Right renal cortex interstitium (tissue), 3 donors: ENCODE data around the gene OTOP3. TPM values are rescaled to one million over a fixed set of nuclear protein-coding genes. Genes with fewer than 3 reads are reported as not detected.
"Not testable (repeated sequence)": the region's sequence is repeated elsewhere in the genome, so short reads cannot be mapped to it uniquely, and the experiment has no call there.

Experiments
- DNase-seq, 3 donors: peaks; one replicate each; pipeline ENCODE4 v3.0.0-alpha.2; 2013; ENCODE audit warnings: low read depth in 3 of 3, low spot score in 2 of 3
- polyA plus RNA-seq, 3 donors: library from polyadenylated mRNA; unstranded; fragments of 120-200 nt; gene quantifications; one replicate each; pipeline ENCODE4 v1.2.1, GENCODE V29; 2013; ENCODE audit not compliant: insufficient read length in 3 of 3

Gene OTOP3, protein sequence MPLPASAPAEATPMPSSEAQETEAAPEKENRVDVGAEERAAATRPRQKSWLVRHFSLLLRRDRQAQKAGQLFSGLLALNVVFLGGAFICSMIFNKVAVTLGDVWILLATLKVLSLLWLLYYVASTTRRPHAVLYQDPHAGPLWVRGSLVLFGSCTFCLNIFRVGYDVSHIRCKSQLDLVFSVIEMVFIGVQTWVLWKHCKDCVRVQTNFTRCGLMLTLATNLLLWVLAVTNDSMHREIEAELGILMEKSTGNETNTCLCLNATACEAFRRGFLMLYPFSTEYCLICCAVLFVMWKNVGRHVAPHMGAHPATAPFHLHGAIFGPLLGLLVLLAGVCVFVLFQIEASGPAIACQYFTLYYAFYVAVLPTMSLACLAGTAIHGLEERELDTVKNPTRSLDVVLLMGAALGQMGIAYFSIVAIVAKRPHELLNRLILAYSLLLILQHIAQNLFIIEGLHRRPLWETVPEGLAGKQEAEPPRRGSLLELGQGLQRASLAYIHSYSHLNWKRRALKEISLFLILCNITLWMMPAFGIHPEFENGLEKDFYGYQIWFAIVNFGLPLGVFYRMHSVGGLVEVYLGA
- not detected for polyA plus RNA-seq

GRCh38 chr17:74935585-74936469, at the start of gene OTOP3:
TSS of gene OTOP3 (plus strand) at chr17:74935898. CDS start at chr17:74935922, 24 bp downstream.
- DNase-seq = no peak

DNA sequence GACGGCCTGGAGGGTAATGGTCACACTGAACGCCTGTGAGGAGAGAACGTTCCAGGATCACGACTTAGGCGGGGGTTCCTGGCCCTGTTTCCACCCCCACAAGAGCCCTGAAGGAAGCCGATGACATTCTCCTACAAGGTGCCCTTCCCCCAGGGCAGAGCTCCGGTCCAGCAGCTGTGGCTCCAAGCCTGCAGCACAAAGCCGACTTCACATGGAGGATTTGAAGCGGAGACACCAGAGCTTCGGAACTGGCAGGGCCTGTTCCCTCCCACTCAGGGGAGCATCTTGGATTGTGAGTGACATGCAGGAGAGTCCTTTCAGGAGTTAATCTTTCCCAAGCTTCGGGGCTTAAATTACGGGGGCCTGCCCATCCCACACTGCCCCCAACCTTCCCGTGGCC, 47.2 kb upstream of the OTOP3 start:
- DNase-seq = no peak

GRCh38 chr17:74890554-74890953, 45.1 kb upstream of the OTOP3 start:
- DNase-seq = no peak

GRCh38 chr17:74892013-74892841, 43.5 kb upstream of the OTOP3 start:
- no peak for DNase-seq

- DNase-seq = no peak
Measured at GRCh38 chr17:74892974-74893911, 42.5 kb upstream of the OTOP3 start, which contains the start of gene FADS6. TSS of gene FADS6 (minus strand) at chr17:74893633. CDS start at chr17:74893595, 38 bp downstream.

DNA sequence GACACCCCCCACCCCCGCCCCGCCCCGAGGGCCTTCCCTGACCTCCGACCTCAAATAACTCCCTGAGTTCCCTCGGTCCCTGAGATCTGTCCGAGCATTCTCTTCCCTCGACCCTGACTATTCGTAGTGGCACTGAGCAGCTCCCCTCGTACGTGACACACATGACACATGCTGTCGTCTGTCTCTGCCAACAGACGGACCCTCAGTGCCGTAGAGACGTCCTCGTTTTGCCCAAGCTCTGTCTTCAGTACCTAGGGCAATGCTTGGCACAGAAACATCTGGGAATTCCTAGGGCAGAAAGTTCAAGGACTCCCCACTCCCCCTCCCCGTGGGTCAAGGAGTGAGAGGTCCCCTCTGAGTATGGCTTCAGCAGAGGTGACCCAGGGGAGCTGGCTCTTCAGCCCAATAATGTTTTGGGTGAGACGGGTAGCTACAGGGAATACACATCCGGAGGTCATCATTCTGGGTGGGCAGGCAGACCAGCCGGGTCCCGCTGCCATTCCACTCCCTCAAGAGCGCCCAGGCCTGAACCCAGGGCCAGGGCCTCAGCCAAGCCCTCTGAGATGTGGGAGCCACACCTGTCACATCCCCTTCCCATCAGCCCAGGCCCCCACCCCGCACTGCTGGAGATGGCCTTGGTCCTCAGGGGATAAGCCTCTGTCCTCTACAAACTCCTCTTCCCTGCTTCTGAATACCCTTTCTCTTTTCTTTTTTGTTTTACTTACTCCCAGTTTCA, 41.6 kb upstream of the OTOP3 start:
- no peak for DNase-seq

- DNase-seq = no peak
Measured at GRCh38 chr17:74898376-74898946, 37.2 kb upstream of the OTOP3 start.

GRCh38 chr17:74900208-74900607, 35.5 kb upstream of the OTOP3 start:
- no peak for DNase-seq

DNA sequence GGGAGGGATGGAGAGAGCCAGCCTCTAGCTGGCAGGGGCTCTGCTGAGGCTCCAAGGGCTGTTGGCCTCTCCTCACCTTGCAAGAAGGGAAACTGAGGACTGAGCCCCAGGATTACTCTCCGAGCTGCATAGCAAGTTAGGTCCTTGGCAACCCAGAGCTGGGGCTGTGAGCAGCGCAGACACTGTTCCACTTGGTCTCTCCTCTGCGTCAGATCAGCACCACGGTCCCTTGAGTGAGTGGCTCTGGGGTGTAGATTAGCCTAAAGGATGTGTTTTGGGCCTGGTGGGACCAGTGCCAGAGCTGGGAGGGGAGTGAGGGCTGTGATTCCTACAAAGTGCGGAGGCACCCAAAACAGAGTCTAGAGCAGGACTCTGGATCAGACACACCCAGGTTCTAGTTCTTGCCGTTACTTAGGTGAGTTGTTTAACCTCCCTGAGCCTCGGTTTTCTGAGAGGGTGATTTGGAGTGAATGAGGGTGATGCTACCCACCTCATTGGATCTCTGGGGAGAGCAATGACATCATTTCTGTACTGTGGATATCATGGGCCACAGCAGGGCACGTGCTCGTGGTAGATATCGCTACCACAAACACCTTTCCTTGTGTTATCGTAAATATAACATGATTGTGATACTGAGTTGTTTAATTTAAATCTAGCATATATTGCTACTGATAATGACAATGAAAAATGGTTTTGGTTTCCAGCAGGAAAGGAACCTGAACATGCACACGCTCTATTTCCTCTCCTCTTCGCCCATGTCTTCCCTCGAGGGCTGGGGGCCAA, 34.2 kb upstream of the OTOP3 start:
- DNase-seq = no peak

- DNase-seq = no peak
Measured at GRCh38 chr17:74903034-74903433, 32.7 kb upstream of the OTOP3 start.

DNA sequence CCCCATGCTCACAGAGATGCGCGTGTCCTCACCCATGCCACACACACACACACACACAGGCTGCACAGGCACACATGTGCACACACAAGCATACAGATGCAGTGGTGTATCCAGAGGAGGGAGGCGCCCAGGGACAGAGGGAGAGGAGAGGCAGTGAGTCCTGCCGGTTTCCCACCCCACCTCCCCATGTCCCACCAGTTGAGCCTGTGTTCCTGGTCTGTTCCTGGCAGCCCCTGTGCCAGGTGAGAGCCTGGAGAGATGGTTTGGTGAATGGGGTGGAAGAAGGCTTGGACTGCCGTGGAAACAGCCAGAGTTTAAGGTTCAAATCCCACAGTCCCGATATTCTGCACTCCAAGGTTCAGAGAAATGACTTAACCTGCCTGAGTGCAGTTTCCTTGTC, 32.0 kb upstream of the OTOP3 start:
- DNase-seq = no peak

DNA sequence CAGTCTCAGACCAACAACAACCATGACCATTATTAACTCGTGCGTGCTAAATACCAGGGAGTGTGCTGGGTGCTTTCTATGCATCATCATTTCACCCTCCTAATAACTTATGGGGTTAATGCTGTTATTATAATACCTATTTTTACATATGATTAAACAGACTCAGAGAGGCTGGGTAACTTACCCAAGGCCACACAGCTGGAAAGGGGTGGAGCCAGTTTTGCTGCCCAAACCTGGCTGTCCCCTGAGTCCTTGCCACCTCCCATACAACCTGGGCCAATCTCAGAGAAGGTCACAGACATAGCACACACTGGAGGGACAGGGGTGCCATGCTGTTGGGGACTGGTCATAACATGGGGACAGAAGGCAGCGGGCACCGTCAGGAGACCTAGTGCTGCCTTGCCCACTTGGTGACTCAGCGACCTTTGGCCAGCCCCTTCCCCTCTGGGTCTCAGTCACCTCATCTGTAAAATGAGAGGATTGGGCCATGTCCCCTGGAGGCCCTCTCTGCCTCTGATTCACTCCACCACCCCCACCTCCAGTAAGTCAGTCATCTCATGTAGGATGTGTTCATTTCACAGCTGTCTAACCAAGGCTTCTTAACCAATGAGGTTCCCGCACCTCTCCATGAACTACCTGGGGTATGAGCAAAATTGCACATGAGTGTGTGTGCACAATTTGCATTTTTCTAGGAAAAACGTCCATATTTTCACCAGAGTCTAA, 30.9 kb upstream of the OTOP3 start:
- no peak for DNase-seq

DNA sequence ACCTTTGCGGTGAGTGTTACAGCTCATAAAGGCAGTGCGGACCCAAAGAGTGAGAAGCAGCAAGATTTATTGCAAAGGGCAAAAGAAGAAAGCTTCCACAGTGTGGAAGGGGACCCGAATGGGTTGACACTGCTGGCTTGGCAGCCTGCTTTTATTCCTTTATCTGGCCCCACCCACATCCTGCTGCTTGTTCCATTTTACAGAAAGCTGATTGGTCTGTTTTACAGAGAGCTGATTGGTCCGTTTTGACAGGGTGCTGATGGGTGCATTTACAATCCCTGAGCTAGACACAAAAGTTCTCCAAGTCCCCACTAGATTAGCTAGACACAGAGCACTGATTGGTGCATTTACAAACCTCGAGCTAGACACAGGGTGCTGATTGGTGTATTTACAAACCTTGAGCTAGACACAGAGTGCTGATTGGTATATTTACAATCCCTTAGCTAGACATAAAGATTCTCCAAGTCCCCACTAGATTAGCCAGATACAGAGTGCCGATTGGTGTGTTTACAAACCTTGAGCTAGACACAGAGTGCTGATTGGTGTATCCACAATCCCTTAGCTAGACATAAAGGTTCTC, 29.4 kb upstream of the OTOP3 start:
- DNase-seq = not testable (repeated sequence)

DNA sequence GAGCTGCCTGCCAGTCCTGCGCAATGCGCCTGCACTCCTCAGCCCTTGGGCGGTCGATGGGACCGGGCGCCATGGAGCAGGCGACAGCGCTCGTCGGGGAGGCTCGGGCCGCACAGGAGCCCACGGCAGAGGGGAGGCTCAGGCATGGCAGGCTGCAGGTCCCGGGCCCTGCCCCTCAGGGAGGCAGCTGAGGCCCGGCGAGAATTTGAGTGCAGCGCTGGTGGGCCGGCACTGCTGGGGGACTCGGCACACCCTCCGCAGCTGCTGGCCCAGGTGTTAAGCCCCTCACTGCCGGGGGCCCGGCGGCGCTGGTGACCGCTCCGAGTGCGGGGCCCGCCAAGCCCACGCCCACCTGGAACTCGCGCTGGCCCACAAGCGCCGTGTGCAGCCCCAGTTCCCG, 28.7 kb upstream of the OTOP3 start:
- no peak for DNase-seq

DNA sequence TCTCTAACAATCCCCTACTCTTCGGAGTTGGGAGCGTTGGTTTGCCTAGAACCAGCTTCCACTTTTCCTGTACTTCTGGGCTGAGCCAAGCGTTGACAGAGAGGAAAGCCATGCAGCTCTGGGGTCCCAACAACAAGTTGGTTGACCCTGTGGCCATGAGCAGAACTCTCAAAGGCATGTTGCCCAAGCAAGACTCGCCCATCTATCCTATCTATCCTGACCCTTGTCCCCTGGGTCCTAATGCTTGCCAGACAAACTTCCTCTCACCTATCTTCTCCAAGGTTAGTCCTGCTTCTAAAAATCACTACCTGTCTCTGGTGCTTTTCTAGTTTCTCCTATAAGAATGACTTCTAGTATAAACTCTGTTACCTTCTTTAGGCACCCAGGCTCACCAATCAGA, 26.6 kb upstream of the OTOP3 start:
- DNase-seq = not testable (repeated sequence)

DNA sequence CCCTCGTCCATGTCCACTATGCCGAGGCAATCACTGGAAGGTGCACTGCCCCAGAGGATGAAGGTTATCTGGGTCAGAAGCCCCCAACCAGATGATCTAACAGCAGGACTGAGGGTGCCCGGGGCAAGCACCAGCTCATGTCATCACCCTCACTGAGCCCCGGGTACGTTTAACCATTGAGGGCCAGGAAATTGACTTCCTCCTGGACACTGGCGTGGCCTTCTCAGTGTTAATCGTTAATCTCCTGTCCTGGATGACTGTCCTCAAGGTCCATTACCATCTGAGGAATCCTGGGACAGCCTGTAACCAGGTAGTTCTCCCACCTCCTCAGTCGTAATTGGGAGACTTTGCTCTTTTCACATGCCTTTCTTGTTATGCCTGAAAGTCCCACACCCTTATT, 24.3 kb upstream of the OTOP3 start:
- DNase-seq = not testable (repeated sequence)
